Caco-2 (cell line): Measurements from ENCODE around the gene AMZ1. TPM values are rescaled to one million over a fixed set of nuclear protein-coding genes. Genes with fewer than 3 reads are reported as not detected.

Source experiments
- Bru-seq: library from RNA; stranded (reverse); fragments of 400-500 nt; gene quantifications from one replicate; lab custom pipeline; 2021; lab: Mats Ljungman, UMichigan
- BruChase-seq, 2 experiments: library from RNA; stranded (reverse); fragments of 400-500 nt; gene quantifications; one replicate each; lab custom pipeline; 2021; lab: Mats Ljungman, UMichigan
- BruUV-seq: library from RNA; stranded (reverse); fragments of 400-500 nt; replicated peaks from 2 replicates; lab custom pipeline; 2021; lab: Mats Ljungman, UMichigan
- CTCF ChIA-PET: fragments of 300-600 bp; sonication (Branson Sonifier 250); formaldehyde crosslinking; loops from one replicate; lab custom pipeline; 2022; ENCODE audit warnings: antibody characterized with exemption; lab: Charles Lee
- POLR2A ChIA-PET: fragments of 300-600 bp; sonication (Branson Sonifier 250); formaldehyde crosslinking; loops from one replicate; lab custom pipeline; 2022; ENCODE audit warnings: antibody characterized with exemption; lab: Charles Lee
- DNase-seq, 2 experiments: peaks; one replicate each; pipeline versions ENCODE4 v3.0.0 to v3.0.0-alpha.2; 2020 to 2022
- H3K27me3 ChIP-seq: replicated peaks from 2 replicates; pipeline ENCODE4 v1.6.0; 2011; ENCODE audit warnings: low read length; ENCODE audit not compliant: control insufficient read depth, insufficient read depth
- H3K36me3 ChIP-seq: 2 replicates; pipeline ENCODE4 v1.5.1; 2011; ENCODE audit warnings: low read length; ENCODE audit not compliant: control insufficient read depth, insufficient read depth
- H3K4me1 ChIP-seq: fragments of 250-450 bp; sonication (Bioruptor Pico); 2 replicates; pipeline ENCODE4 v1.5.1; 2020; ENCODE audit warnings: mild to moderate bottlenecking
- H3K4me3 ChIP-seq: 2 replicates; pipeline ENCODE4 v1.5.1; 2011; ENCODE audit warnings: low read depth, mild to moderate bottlenecking, control low read depth, low read length
- H3K9me3 ChIP-seq: fragments of 250-450 bp; sonication (Bioruptor Pico); 2 replicates; pipeline ENCODE4 v1.5.1; 2020; ENCODE audit warnings: mild to moderate bottlenecking, moderate library complexity
- H3K27ac Mint-ChIP-seq: one replicate; pipeline ENCODE4 v1.8.0; 2022; ENCODE audit warnings: mixed read lengths; ENCODE audit not compliant: unreplicated experiment
- H3K27me3 Mint-ChIP-seq: one replicate; pipeline ENCODE4 v1.8.0; 2022; ENCODE audit warnings: mixed read lengths; ENCODE audit not compliant: insufficient read depth, unreplicated experiment
- H3K36me3 Mint-ChIP-seq: one replicate; pipeline ENCODE4 v1.8.0; 2022; ENCODE audit warnings: mild to moderate bottlenecking, mixed read lengths; ENCODE audit not compliant: insufficient read depth, unreplicated experiment
- H3K4me1 Mint-ChIP-seq: one replicate; pipeline ENCODE4 v1.8.0; 2022; ENCODE audit warnings: low read depth, mixed read lengths; ENCODE audit not compliant: unreplicated experiment
- H3K4me3 Mint-ChIP-seq: one replicate; pipeline ENCODE4 v1.8.0; 2022; ENCODE audit warnings: mild to moderate bottlenecking, moderate library complexity, mixed read lengths; ENCODE audit not compliant: unreplicated experiment
- H3K9me3 Mint-ChIP-seq: one replicate; pipeline ENCODE4 v1.8.0; 2022; ENCODE audit warnings: mixed read lengths; ENCODE audit not compliant: unreplicated experiment
- CTCF ChIP-seq, 2 experiments: fragments of 200-600 bp in 1 of 2; IDR thresholded peaks; 1 replicate in 1 of 2; 2 replicates in 1 of 2; pipeline versions ENCODE4 v1.5.1 to v1.8.0; 2011 to 2022; ENCODE audit warnings: antibody characterized with exemption in 1 of 2, control low read depth in 1 of 2, inconsistent platforms in 1 of 2, low read depth in 1 of 2, low read length in 1 of 2, mild to moderate bottlenecking in 1 of 2, moderate library complexity in 1 of 2; ENCODE audit not compliant: insufficient read depth in 1 of 2, severe bottlenecking in 1 of 2, unreplicated experiment in 1 of 2
- intact Hi-C: fragments of 100-400 bp; cut with micrococcal nuclease; formaldehyde crosslinking; loops from one replicate; pipeline ENCODE4 v1.10.0; 2022; ENCODE audit not compliant: unreplicated experiment
- long read RNA-seq: library from polyadenylated mRNA; stranded (forward); transcript quantifications from one replicate; pipeline ENCODE4 v2.0.0, GENCODE V29; 2022
- total RNA-seq: library from RNA; stranded (reverse); gene quantifications from 2 replicates; pipeline ENCODE4 v1.2.3, GENCODE V29; 2022

The AMZ1 gene, protein sequence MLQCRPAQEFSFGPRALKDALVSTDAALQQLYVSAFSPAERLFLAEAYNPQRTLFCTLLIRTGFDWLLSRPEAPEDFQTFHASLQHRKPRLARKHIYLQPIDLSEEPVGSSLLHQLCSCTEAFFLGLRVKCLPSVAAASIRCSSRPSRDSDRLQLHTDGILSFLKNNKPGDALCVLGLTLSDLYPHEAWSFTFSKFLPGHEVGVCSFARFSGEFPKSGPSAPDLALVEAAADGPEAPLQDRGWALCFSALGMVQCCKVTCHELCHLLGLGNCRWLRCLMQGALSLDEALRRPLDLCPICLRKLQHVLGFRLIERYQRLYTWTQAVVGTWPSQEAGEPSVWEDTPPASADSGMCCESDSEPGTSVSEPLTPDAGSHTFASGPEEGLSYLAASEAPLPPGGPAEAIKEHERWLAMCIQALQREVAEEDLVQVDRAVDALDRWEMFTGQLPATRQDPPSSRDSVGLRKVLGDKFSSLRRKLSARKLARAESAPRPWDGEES
- total RNA-seq, result 0.07 and 0.11 TPM in 2 replicates
- percentile 9 among the genes with signal in this experiment for Bru-seq, nascent RNA
- BruChase-seq, experiment 1, labeled RNA remaining after a 2-hour chase, result percentile 11 among the genes with signal in this experiment
- percentile 17 among the genes with signal in this experiment for BruChase-seq, experiment 2, labeled RNA remaining after a 6-hour chase
- long read RNA-seq, partial matches to known transcripts, result 0 of 2 reads
- long read RNA-seq, other reads (novel, unspliced or antisense), result 2 of 2 reads

DNA sequence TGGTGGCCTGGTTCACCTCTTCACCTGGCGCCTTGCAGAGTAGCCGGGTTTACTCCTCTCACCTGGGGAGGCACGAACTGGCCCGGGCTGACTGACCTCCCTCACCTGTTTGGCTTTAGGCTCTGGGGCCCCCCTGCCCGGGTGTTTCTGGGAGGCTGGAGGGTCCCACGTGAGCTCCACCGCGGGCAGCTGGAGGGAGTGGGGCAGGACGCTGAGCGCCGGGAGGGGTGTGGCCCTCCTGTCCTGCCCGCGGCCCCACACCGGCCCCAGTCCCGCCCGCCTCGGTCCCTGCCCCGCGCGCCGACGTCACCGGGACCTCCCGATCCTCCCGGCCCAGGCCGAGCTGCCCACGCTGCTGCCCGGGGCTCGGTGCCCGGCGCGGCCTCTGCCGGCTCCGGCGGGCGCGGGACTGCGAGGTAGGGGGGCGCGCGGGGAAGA is at the start of gene AMZ1:
Gene AMZ1 (plus strand): TSS at position 322 of the 438 bp plus-strand sequence. CDS start 12,250 bp downstream, outside the sequence.
- CTCF ChIA-PET, result interaction anchor here (0.7 kb wide), 1 partner anchor 22 kb away, joined by 3 read pairs; no protein-coding TSS in a partner anchor
- intact Hi-C loops, result no loop called here
- POLR2A ChIA-PET, result no interaction called here

DNA sequence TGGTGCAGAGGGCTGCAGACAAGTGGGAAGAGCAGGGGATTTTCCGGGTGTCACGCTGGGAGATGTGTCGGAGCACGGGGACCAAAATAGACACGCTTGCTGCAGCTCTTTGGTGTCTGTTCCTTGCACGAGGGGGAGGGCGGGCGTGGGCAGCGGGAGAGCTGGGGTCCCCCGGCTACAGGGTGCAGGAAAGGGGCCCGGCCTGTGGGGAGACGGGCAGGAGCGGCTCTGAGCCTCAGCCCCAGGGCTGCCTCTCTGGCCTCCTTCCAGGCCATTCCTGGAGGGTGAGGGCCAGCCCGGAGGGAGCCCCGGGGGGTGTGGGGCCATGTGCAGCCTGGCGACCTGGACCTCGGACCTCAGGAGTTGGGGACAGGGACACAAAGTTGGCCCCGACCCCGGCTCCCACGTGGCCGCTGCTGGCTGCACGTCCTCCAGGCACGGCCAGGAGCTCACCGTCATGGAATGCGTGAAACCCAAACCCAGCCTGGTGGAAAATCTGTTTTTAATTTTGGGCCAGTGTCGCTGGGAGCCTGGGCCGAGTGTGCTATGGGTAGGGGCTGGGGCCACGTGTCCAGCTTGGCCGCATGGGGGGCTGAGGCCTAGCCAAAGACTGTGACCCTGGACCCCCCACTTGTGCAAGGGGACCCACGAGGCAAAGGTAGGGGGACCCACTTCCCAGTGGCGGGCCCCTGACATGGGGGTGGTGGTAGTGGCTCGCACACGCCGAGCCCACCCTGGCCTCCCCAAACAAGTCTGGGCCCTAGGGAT is 49.6 kb upstream of the AMZ1 start:
- Mint-ChIP-seq H3K27me3 (no peaks in the 10 kb centered on the region), H3K27ac (no peak overlapping the region), H3K9me3 (no peaks in the 10 kb centered on the region), H3K36me3 (no peaks in the 10 kb centered on the region), H3K4me1 (no peaks in the 10 kb centered on the region), H3K4me3 (no peak overlapping the region)
- intact Hi-C loops, result loop anchor here (10.0 kb wide), 1 partner anchor 666 kb away; the partner anchor contains the start of gene SDK1
- Histone ChIP-seq H3K4me3 (no peak overlapping the region), H3K36me3 (peaks cover 2% of the 10 kb centered on the region; the same call in 1 of the 2 replicates), H3K4me1 (peaks cover 7% of the 10 kb centered on the region), H3K9me3 (no peaks in the 10 kb centered on the region), H3K27me3 (no peaks in the 10 kb centered on the region)
- no TSS peak for BruUV-seq
- TF ChIP-seq CTCF (IDR thresholded peaks at IDR 0.05; ENCODE audit: insufficient read depth in 1 of 2, low read depth in 1 of 2, low read length in 1 of 2, severe bottlenecking in 1 of 2, unreplicated experiment in 1 of 2), result no peak
- POLR2A ChIA-PET, result no interaction called here
- no peak for DNase-seq
- CTCF ChIA-PET, result interaction anchor here (0.6 kb wide), 1 partner anchor 538 kb away, joined by 5 read pairs; no protein-coding TSS in a partner anchor

More for the DNA sequence above, at the start of gene AMZ1:
- Histone ChIP-seq H3K4me1 (no peaks in the 10 kb centered on the region), H3K27me3 (no peaks in the 10 kb centered on the region), H3K36me3 (no peaks in the 10 kb centered on the region), H3K4me3 (no peak within 1 kb of the TSS), H3K9me3 (no peaks in the 10 kb centered on the region)
- DNase-seq, result no peak
- no peak for TF ChIP-seq CTCF (IDR thresholded peaks at IDR 0.05; ENCODE audit: insufficient read depth in 1 of 2, low read depth in 1 of 2, low read length in 1 of 2, severe bottlenecking in 1 of 2, unreplicated experiment in 1 of 2)
- Mint-ChIP-seq H3K27ac (no peak within 1 kb of the TSS), H3K36me3 (no peaks in the 10 kb centered on the region), H3K9me3 (no peaks in the 10 kb centered on the region), H3K4me3 (no peak within 1 kb of the TSS), H3K4me1 (no peaks in the 10 kb centered on the region), H3K27me3 (no peaks in the 10 kb centered on the region)
- no TSS peak for BruUV-seq
